HG03135 (cell line): ENCODE measurements around the gene CABP2.

Experiments used
- ATAC-seq: cut with Tn5 transposase; IDR thresholded peaks from one replicate; pipeline ENCODE4 v1.9.1; 2021; ENCODE audit warnings: mild to moderate bottlenecking, moderate library complexity; ENCODE audit not compliant: unreplicated experiment

CABP2 gene

DNA sequence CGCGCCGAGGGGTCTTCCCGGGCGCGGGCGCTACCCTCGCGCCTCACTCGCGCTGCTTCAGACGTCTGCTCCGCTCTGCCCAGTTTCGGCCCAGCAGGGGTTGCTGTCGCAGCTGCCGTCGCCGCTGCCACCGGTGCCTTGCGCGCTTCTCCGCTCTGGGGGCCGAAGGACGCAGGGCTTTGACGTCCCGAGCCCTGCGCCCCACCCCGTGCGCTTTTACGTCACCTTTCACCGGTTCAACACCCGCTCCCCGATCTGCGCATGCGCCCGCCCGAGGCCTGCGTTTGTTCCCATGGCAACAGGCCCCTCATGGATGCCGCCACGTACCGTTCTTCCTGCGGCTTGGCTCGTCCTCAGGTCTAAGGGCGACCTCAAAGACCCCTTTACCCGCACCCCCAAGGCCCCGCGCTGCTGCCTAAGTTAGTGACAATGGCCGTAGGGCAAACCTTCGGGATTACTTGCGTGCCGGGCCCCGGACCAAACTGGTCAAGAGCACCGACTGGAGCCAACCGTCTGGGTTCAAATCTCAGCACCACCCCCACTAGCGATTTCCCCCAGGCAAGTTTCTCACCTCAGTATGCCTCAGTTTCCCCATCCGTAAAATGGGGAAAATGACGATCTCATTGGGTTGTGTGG is 14.6 kb downstream of the CABP2 start:
- peak; percentile 51 for ATAC-seq

DNA sequence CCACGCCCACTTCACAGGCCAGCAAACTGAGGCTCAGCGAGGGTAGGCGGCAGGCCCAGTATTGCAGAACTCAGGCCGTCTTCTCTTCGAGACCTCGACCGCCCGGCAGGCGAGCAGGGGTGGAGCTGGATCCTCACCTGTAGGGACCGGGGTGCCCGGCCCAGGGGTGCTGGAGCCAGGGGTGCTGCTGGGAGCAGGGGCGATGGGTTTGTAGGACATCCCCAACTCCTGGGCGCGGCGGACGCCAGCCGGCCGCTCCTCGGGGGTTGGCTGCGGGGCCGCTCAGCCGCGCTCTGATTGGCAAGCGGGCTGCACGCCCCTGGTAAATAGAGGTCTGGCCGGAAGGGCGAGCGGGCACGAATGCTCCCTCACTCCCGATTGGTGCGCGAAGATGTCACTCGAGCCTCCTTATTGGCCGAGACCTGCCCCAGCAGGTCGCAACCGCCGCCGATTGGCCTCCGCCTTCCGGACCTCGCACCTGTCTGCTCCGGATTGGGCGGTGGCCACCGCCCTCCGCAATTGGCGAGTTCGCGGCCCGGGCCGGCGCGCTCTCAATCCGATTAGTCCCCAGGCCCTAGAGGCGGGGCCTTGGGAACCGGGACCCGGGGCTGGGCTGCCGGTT is 15.3 kb downstream of the CABP2 start, which contains the start of gene CDK2AP2:
TSS of gene CDK2AP2 (minus strand) at position 299 of the 622 bp plus-strand sequence. CDS start at position 219, 80 bp downstream.
- ATAC-seq, result peak; percentile 66

DNA sequence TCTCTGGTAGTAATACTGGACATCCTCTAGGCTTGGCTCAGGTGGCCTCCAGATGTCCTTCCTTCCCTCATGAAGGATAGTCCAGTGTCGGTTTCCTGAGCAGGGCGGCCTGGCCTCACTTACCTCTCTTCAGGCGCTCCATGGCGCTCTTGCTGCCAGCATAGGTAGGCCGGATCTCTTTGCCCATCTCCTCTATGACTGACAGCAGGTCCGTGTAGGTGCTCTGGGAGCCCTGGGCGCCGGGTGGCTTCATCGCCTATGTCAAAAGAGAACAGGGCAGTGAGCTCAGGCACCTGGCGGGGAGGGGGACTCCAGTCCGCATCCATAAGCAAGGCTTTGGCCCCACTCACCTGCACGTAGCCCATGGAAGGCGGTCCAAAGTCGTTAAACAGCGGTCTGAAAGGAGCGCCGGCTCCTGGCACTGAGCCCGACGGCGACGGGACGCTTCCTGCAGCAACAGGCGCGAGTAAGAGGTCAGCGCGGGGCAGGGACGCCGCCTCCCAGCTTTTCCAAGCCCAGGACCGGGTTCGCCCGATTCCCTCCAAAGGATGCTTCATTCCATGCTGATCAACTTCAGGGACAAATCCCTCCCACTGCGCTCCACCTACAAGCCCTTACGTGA is 15.9 kb downstream of the CABP2 start:
- ATAC-seq, result no peak

DNA sequence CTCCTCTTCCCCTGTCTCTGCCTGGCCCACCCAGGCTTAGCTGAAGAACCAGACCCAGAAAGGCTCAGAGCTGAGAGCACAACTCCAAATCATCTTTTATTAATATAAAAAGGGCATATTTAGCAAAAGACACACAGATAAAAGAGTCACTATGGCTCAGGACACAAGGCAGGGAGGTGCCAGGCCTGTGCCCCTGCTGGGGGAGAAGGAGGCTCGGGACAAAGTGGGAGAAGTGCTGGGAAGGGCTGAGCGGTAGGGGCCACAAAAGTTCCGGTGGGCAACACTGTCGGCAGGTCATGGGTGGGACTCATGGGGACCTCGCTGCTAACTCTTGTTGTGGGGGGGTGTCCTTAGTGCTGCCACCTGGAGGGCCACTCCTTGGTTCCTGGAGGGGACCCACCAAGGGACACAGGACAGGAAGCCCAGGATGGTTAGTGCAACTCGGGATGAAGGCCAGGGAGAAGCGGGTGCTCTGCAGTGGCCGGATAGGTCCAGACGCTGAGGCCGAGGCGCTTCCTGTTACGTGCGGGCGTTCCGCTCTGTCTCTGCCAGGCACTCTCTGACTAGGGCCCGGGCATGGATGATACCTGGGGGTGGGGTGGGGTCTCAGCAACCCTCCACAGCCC is 16.7 kb downstream of the CABP2 start:
- ATAC-seq, result no peak

DNA sequence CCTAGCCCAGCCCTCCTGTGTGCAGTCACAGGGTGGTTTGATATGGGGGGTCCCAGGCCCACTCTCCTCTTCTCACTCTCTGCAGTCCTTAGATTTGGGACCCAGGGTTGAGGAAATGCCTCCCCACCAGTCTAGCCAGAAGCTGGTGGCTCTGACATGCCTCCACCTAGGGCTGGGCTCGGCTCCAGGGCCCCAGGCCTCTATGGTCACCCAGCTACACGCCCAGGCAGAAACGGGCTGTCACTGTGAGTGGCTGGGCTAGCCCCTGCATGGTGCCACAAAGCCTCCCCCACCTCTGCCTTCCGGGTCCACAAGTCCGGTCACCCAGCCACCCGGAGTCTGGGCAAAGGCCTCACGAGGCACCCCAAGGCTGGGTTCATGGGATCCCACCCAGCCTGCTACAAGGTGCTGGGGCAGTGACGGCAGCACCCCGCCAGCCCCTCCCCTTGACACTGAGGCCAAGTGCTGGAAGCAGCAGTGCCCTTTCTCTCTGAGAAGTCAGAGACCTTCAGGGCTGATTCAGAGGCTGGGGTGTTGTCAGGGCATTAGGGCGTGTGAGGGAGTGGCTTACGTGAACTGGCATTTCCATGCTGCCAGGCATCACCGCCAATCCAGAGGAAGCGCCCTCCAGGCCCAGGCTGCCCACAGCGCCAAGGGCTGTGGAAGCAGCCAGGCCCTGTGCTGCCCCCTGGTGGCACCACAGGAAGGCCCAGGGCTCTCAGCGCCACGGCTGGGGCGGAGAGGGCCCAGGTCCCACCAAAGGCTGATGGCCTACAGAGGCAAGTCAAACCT is 17.4 kb downstream of the CABP2 start:
- no peak for ATAC-seq

DNA sequence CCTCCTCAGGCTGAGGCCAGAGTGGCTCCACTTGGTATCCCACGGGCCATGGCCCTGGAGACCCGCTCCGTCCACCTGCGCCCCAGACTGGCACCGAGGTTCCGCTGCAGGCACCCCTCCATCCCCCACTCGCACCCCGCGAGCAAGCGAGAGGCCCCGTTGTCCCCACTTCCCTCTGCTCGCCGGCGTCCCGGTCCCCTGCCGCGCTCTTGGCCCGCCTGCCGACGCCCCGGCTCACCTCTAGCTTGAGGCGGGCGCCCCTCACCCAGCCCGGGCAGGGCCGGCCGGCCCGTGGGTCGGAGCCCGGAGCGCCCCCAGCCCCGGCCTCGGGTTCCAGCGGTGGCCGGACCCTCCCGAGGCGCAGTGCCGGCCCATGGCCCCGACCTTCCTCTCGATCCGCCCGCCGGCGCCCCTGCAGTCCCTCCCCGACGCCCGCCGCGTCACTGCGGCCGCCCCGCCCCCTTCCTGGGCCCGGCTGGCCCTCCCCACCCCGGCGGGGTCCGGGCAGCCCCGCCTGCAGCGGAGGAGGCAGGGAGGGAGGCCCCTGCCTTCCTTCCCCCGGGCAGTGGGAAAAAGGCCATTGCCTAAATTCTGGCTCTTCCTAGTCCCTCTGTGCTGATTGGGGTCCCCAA is 18.2 kb downstream of the CABP2 start, which contains the start of gene PITPNM1:
TSS of gene PITPNM1 (minus strand) at position 414 of the 632 bp plus-strand sequence. CDS start 1,183 bp downstream, outside the sequence.
- no peak for ATAC-seq

DNA sequence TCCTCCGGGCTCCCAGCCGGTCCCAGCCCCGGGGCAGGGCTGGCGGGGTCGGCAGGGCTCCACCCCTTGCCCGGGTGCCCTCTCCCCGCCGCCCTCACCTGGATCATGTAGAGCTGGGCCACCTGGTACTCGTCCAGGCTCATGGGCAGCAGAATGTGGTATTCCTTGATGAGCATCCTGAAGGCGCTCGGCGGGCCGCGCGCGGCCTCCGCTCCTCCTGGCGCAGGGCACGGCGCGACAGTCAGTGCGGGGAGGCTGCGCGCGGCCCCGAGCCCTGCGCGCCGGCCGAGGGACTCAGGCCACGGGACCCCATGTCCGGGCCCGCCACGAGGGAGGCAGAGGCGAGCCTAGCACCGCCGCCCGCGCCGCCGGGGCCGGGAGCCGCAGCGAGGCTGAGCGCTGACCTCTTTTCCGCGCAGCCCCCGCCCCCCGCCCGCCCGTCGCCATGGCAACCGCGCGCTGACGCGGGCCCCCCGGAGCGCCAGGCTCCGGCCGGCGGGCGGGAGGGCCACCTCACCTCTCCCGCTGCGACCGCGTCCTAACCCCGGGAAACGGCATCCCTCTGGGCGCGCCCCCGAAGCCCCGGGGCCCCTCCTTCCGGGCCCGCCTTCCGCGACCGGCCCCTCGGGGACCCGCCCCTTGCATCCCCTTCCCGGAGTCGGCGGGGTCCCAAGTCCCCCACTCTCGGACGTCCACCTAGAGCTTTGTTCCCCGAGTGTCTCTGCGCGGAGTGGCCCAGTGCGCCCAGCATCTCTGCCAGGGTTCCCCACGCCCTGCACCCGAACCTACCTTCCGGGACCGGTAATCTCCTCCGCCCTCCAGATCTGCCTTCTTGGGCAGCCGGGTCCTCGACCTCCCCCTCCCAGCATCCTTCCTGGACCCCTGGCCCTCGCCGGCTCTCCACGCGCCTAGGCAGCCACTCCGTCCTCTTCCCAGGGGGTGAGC is 19.0 kb downstream of the CABP2 start:
- no peak for ATAC-seq

DNA sequence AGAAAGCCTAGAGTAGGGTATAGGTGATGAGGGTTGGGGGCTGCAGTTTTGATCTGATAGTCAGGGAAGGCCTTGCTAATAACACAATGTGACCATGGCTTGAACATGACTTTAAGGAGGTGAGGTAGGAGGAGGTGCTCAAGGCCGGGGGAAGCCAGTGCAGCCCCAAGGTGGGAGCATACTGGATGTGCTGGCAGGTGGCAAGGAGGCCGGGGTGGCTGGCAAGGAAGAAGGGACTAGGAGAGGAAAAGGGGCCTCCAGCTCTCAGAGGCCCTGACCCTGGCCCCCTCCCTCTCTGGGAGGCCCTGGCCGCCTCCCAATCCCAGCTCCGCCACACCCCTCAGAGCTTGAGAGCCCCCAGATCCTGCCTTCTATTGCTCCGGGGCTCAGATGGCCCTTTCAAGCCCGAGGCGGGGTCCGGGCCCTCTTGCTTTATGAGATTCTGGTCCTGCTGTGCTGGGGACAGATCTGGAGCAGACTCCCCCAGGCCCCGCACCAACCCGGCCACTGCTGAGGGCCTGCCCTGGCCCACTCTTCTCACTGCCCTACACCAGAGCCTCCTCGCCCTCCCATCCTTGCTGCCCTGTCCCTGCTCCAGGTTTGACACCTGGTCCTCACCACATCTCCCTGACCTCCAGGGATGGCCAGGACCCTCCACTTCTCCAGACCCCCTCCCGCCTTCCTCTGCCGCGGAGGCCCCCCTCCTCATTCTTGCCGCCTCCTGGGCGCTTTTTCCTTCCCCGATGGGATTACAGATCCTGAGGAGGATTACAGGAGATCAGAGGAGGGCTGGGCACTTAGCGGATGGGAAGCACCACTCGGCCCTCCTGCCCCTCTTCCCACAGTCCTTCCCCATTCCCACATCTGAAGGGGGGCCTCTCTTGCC is 19.9 kb downstream of the CABP2 start:
- ATAC-seq, result no peak

DNA sequence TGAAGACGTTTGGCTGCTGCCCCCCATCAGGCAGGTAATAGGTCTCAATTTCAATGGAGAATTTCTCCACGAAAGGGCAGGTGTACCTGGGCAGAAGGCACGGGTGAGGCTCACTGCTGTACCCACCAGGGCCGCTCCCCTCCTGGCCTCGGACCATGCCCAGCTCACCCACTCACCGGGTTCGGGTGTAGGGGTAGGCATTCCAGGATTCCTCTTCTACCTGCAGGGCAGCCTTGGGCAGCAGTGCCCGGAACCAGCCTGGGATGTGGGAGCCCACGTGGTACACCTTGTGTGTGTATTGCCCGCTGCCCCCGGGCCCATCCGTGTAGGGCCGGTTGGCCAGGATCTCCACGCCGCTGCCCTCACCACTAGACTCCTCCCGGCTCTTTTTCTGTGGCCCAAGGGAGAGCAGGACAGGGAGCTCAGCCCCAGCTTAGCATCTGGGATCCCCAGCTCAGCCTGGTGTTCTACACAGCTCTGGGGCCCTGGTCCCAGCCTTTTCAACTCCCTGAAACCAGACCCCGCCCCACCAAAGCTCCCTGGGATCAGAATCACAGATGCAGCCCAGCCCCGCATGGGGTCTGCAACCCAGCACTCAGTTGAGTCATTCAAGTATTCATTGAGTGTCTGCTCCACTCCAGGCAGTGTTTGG is 20.8 kb downstream of the CABP2 start:
- no peak for ATAC-seq

DNA sequence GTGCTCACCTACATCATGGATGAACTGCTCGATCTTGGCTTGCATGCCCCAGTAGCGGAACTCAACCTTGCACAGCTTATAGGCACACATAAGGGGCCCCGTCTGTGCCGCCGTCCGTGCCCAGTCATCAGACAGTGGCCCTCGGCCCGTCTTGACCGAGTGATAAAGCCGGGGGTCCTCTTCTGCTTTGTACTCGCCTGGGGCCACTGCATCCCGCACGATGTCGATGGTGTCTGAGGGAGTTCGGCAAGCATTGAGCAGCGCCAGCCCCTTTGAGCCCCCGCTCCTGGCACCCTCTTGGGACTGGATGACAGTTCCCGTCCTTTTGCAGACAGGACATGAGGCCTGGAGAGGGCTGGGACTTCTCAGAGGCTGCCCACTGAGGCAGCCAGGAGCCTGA is 21.4 kb downstream of the CABP2 start:
- ATAC-seq, result no peak

DNA sequence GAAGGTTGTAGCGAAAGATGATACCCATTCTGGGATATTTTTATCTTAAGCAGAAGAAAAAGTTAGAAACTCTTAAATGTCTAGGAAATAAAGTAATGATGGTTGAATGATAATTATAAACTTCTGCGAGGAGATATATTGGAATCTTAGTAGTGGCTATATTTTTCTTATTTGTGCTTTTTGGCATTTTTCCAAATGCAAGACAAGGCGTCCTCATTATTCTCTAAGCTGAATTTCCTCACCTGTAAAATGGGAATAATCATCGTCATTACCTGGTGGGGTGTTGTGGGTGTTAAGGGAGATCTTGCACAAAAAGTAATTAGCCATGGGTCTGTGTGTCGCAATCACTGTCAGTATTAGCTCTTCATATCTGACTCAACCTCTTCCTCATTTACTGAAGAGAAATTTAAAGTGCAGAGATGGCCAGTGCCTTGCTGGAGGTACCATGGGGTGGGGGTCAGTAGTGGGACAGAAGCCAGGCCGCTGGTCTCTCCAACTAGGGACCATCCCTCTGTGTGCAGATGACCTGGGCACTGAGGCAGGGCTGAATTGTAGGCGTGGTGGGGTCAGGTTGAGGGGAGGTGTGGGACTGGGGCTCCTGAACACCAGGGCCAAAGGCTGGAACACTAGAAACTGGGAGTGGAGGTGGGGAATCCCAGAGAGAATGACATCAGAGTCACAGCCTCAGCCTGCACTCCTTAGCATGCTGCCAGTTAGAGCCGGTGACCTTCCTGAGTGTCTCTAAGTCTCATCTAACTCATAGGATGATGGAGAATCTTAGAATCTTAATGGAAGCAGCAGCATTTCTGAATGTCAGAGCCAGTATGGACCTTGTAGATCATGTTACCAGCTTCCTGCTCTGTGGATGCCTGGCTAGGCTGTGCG is 22.2 kb downstream of the CABP2 start:
- no peak for ATAC-seq

DNA sequence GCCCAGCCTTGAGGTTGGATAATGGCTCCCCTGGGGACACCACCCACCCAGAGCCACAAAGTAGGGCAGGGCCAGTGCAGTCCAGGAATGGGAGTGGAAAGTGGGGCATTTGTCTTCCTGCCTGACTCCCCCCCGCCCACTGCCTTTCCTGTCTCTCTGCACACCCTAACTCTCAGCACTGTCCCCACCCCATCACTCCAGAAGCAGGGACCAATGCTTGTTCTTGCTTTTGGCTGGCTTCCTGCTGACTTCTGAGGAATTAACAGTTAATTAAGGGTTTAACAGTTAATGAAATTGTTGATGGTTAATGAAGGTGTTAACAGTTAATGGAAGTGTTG is 22.8 kb downstream of the CABP2 start:
- no peak for ATAC-seq

DNA sequence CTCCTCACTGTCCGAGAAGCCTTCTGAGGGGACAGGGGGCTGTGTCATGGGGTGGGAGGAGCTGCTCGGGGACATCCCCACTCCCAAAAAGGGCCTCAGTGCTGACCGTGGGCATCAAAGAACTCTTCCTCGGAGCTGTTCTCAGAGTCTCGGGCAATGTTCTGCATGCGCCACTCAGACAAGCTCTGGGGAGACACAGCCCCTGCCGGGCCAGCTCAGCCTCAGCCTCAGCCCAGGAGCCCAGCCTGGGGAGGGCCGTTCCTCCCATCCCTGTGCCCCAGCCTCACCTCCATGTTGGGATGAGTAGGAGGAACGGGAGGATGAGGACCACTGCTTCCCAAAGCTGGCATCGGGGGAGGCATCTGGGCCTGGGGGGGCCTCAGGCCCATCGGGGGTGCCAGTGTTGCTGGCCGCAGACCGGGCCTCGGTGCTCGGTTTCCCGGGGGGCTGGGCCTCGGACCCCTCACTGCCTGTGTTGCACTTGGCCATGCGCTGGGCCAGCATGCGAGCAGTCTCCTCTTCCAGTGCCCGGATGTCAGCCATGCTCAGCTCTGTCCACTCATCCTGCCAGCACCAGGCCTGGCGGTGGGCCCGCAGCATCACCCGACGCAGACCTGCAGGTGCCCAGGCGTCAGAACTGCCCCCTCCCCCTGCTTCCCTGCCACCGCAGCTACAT is 23.3 kb downstream of the CABP2 start:
- no peak for ATAC-seq

DNA sequence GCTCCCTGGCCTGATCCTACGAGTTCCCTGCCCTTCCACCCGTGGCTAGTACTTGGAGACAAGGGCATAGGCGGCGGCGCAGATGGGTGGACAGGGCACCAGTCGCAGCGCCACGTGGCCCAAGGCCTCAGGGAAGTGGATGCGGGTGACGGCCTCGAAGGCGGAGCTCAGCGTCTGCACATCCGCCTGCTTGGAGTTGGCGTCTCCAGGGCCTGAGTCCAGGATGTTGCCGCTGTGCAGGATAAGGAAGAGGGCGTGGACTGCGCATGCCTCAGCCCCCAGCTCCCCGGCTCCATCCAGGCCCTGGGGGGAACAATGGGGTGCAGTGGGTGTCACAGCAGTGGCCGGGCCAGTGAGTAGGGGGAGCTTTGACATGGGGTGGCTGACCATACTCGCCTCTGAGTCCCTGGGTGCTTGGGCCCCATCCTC is 24.7 kb downstream of the CABP2 start:
- no peak for ATAC-seq

DNA sequence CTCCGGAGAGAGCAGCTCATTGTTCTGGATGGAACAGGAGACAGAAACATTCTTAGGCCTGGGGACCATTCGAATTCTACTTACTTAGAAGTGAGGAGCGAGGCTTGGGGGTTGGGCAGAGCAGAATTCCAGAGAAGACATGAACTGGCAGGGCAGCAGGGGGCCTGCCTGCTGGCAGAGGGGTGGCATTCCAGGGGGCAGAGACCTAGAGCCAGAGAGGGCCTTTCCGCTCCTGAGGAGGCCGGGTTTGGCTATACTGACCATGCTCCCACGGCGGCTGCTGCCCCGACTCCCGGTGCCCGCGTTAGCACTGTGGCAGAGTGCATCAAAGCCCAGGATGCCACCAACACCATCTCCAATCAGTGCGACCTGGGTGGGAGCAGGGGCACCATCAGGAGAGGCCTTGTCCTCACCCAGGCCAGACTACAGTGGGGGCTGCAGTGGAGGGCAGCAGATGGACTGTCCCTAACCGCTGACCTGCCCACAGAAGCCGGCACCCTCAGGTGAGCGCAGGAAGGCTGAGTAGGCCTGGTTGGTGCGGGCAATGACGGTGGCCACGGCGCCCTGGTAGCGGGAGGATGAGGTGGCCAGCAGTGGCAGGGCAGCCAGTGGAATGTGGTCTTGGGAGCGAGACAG is 25.5 kb downstream of the CABP2 start:
- ATAC-seq, result no peak

DNA sequence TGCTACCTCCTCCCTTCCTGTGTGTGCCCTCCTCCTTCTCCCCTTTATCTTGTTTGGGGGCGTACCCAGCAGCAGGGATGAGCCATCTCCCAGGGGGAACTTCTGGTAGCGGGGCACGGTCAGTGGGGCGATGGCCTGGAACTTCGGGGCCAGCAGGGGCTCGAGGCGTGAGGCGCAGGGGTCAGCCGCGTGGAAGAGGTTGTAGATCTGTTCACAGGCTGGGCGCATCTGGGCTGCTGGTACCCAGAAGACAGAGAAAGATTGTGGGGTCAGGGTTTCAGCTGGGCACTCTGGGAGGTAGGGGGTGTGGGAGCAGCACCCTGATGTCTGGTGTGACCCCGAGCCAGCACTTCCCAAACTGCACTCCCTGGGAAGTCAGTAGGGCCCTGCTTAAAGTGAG is 27.1 kb downstream of the CABP2 start:
- ATAC-seq, result no peak
